HG03565 (cell line): Measurements from ENCODE around the gene FTSJ3.
"Not testable (repeated sequence)": the region's sequence is repeated elsewhere in the genome, so short reads cannot be mapped to it uniquely, and the experiment has no call there.

Source experiments
- ATAC-seq: cut with Tn5 transposase; IDR thresholded peaks from one replicate; pipeline ENCODE4 v1.9.1; 2021; ENCODE audit warnings: mild to moderate bottlenecking, moderate library complexity; ENCODE audit not compliant: unreplicated experiment

FTSJ3 gene

DNA sequence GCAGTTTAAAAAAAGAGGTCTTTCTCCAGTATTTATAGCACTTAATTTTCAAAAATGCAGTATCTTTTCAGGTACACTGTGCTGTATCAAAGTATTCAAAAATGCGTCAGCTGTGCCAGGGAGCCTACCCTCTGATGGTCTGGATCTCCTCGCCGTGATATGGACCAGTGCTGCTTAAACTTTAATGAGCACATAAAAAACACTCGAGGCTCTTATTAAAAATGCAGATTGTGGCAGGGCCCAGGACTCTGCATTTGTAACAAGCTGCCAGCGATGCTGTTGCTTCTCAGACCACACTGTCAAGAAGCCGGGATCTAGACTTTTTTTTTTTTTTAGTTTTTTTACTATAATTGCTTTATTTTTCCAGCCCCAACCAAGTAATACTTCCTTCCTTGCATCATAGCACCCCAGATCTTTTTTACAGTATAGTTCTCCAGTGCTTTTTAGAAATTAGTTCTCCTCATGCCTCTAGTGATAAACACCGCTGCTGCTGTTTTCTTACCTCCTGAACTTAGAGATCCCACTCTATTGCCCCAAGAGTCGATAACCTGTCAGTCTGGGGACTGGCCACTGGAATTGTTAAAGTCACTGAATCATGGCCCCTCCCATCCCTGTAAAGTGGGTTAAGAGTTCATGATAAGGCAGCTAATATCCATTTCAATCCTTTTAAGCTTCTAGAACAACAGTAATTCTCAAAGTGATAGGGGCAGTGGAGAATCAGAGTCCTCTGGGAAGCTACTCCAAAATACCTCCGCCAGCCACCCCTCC is 16.6 kb upstream of the FTSJ3 start:
- ATAC-seq = no peak

DNA sequence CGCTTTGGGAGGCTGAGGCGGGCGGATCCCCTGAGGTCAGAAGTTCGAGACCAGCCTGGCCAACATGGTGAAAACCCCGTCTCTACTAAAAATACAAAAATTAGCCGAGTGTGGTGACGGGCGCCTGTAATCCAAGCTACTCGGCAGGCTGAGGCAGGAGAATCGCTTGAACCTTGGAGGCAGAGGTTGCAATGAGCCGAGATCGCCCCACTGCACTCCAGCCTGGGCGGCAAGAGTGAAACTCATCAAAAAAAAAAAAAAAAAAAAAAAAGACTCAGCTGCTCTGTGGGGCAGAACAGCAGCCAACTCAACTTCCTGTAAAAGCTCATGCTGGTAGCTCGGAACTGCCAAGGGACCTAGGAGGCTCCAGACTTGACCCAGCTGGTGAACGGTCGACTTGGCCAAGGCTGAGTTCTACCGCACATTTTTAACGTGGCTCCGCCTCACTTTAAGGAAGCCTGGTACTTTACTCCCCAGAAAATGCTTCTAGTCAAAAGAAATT is 16.0 kb upstream of the FTSJ3 start:
- not testable (repeated sequence) for ATAC-seq

DNA sequence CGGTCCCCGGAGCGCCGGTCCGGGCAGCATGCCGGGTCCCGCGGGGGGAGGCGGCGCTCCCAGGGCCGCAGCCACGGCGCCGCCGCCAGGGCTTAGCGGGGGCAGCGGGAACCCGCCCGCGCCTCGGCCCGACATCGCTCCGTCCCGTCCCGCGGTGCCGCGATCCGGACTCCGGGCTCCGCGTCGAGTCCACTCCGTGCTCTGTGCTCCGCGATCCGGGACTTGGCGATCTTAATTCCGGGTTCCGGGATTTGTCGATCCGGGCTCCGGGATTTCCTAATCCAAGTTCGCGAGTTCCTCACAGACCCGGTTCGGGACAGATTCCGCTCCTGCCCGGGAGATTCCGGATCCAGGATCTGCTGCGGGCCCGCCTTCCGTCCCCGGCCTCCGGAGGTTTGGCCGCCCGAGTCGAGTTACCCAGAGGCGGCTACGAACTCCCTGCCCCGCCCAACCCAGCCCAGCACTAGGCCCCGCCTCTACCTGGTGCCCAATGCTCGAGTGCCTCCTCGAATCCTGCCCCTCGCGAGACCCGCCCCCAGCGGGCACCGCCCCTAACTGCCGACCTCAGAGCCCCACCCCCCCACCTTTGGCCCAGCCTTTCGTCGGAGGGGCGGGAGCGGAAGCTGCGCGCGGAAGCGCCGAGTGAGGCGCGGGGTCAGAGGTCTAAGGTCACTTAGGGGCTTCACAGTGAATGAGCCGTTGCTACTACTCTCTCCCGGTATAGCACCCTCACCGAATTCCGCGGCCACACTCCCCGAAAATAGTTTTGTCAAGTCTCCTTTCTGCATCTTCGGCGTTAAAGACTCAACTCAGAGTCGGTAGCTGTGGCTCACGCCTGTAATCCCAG is 15.3 kb upstream of the FTSJ3 start, which contains the start of gene SMARCD2:
TSS of gene SMARCD2 (minus strand) at position 146 of the 847 bp plus-strand sequence. CDS start at position 135, 11 bp downstream.
- peak; percentile 68 for ATAC-seq

DNA sequence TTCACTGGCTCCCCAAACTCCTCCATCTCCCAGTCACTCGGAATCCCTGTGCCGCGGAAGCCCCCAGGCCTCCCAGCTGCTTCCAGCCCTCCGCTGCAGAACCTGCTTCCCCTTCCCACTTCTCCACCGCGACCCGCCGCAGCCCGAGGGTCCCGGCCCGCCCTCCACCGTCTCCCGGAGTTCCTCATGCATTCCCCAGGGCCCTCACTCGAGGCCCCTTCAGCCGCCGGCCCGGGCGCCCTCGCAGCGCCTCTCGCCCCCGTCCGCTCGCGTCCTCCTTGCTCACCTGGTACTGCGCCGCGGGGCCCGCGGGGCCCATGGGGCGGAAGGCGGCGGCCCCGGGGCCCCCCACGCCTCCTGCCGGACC is 14.7 kb upstream of the FTSJ3 start:
- peak; percentile 17 for ATAC-seq

DNA sequence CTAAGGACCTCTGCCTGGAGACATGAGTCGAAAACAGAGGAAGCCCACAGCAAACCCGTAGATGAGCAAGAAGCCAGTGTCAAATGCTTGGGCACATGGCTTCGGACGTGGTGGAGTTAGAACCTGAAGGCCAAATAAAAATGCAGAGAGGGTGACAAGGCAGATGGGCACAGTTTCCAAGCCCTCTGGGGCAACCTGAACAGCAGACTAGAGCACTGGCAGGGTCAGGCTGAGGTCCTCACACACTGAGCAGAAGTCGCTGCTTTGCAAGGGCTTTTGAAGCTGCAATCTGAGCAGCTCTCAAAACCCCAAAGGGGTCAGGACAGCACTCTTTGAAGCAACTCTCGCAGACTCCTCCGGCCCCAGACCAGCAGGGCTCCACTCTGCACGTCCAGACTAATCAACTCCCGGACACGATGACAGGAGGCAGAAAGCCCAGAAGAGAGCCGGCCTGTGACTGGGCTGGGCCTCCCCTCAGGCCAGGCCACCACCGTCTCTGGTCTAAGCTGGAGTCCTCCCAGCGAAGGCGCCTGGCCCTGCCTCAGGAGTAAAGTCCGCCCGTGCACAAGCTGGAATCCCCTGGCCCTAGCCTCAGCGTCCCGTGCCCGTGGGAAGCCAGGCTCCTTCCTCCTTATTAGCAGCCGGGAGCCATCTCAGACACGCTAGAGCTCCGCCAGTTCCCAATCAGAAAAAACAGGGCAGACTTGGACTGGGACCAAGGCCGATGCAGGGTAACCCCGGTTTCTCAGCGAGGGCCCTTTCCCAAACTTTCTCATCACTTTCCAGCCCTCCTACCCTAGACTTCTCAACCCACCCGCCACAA is 14.1 kb upstream of the FTSJ3 start:
- no peak for ATAC-seq

DNA sequence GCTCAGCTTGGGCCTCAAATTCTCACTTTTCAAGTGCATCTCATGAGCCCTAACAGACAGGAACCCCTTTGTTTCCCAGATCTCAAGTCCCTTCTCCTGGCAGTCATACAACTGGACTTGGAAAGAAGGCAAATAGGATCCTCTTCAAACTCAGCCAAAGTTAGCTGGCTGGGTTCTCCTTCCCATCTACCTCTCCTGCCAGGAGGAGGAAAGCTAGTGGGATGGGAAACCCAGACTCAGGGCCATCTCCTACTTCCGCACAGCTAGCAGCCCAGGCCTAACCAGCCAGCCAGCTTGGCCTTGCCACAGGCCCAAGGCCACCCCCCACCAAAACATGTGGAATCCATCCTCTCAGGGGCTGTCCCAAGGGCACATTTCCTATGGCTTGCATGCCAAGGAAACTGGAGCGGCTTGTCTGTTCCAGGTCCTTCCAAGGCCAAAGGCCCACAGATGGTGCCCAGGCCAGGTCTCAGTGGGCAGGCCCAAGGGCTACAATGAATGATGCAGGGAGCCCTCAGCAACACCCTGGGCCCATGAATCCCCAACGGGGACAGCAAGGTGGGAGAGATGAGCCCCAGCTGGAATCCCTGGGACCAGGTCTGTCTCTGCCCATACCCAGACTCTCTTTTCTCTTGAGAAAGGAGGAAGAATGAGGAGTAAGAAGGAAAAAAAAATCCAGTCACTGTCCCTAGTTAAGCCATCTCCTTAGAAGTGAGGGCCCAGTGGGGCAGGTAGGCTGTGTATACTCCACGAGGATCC is 13.3 kb upstream of the FTSJ3 start:
- no peak for ATAC-seq

DNA sequence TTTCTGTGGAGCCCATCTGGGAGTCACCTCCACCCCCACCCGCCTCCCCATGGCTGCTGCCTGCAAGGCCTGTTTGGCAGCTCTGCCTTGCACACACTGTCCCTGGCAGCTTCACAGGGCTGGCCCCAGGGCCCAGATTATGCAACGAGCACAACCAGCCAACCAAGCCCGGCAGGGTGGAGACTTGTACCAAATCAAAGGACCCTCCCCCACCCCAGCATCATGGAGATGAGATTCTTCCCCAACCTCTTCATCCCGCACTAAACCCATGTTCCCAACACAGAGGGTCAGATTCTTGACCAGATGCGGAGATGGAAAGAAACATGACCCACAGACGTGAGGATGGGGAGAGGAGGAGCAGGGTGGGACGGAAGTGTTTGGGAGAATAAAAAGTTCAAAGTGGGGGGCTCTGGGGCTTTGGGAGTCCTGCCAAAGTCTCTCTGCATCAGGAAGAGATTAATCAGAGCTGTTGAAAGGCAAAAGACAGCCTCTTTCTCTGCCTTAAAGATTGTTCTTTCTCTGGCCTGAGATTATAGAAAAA is 11.2 kb upstream of the FTSJ3 start:
- no peak for ATAC-seq

DNA sequence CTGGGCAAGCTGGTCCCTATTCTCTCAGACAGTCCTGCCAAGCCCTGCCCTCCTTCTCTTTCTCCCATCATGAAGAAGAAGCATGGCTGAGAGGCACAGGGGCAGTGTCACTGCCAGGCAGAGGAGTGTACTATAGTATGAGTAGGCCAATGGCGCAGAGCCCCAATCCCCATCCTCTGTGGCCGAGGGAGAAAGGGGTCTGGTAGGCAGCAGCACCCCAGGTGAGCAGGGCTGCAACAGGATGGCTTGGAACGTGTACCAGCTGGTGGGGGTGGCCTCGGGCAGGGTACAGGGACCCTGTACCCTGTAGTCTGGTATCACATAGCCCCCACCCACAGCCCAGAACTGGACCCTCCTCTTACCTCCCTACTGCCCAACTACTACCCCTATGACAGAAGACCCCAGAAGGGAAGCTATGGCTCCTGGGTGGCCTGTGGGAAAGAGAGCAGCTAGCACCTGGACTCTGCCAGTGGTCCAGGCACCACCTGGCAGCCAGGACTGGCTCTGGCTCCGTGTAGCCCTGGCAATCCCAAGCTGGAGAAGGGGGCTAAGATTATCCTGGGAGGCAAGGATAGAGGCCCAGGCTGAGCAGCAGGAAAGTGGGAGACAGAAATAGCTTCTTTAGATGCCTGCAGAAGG is 10.6 kb upstream of the FTSJ3 start:
- ATAC-seq = no peak

DNA sequence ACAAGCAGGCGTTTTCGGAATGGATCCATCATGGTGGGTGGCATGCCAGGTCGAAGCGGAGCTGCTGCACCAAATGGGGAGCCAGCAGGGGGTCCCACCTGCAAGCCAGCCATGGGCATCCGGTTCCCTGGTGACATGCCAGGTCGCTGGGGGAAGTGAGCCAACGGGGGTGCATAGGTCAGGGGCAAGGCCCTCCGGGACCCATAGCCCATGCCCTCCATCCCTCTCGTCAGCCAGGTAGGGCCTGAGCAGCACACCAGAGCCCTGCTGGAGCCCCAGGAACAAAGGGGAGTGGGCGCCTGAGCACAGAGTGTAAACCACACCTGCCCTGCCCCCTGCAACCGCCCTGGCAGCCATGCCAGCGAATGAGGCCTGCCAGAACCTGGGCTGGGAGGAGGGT is 10.0 kb upstream of the FTSJ3 start:
- ATAC-seq = no peak

DNA sequence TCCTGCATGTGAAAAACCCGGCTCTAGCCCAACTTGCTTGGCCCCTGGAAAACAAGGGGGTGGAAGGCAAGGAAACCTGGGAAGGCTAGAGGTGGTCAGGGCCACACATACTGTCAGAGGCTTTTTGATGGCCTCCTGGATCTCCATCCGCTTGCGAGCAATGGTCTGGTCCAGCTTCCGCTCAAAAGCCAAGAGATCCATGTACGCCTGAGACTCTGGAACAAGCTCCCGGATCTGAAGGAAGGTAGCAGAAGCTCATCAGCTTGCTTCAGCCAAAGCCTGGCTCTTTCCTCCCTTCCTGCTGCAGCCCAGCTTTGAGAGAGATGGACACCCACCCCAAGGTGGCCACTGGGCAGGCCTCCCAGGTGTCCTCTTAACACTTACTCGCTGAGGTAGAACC is 9.3 kb upstream of the FTSJ3 start:
- ATAC-seq = no peak

DNA sequence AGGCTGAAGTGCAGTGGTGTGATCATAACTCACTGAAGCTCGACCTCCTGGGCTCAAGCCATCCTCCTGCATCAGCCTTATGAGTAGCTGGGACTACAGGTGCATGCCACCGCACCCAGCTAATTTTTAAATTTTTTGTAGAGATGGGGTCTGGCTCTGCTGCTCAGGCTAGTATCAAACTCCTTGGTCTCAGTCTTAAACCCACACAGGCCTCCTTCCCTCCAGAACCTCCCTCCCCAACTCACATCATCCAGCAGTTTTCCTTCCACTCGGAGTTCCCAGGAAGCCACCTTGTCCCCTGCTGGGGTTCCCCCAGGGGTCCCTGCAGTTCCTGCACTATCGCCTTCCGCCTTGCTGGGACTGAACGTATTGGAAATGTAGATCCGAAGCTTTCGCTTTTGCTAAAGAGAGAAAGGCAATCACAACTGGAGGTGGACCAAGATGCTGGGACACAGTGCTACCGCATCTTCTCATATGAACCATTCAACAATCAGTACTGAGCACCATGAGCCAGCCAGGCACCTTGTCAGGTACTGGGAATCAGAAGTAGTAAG is 7.8 kb upstream of the FTSJ3 start:
- no peak for ATAC-seq

DNA sequence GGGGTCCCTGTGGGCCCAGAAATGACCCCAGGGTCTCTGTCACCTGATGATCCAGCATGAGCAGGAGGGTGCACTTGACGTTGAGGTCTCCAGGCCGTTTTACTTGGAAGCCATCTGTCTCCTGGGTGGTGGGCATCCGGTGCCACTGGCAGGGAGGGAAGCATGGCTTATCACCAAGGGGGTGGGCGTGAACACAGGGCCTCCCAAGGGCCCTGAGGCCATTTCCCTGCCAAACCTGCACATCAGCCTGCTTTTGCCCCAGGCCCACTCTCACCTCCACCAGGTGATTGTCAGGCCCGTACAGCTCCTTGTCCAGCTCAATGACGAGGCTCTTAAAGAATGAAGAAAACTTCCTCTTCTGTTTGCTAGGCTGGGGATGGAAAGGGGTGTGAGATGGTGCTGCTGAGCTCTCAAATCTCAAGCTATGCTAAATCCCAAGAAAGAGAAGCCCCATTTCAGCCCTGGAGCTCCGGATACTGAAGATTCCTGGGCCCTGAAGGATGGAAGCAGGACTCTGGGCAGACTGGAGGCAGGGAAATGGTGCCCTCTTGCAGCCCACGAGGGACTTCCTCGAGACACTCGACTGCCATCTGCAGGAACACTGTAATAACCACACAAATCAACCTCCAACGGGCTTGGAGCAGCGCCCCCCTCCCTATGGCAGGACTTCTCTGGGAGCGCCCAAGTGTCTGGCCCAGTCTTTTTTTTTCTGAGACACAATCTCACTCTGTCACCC is 7.1 kb upstream of the FTSJ3 start:
- peak; percentile 53 for ATAC-seq

DNA sequence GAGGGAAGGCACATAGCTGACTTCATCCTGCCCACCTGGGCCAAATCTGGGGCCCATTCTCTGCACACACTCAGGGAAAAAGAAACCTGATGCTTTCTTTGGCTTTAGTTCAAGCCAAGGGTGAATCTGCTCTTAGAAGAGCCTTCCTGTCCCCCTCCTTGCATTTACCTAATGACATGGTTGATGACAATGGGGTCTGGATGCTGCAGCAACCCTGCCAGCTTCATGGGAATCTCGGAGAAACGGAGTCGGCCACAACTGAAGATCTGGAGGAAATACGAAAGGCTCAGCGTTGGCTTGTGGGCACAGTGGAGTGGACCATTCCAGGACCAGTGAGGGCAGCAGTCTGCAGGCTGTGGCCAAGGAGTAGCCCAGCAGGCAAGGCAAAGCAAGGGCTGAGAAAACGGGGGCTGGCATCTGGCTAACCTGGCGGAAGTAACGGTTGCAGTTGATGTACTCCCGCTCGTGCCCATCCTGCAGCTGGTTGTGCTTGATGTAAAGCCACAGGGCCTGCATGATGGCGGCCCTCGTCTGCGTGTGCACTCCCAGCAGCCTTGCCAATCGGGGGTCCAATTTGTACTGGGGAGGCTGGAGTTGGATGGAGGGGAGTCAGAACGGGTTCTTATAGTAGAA is 6.4 kb upstream of the FTSJ3 start:
- no peak for ATAC-seq

DNA sequence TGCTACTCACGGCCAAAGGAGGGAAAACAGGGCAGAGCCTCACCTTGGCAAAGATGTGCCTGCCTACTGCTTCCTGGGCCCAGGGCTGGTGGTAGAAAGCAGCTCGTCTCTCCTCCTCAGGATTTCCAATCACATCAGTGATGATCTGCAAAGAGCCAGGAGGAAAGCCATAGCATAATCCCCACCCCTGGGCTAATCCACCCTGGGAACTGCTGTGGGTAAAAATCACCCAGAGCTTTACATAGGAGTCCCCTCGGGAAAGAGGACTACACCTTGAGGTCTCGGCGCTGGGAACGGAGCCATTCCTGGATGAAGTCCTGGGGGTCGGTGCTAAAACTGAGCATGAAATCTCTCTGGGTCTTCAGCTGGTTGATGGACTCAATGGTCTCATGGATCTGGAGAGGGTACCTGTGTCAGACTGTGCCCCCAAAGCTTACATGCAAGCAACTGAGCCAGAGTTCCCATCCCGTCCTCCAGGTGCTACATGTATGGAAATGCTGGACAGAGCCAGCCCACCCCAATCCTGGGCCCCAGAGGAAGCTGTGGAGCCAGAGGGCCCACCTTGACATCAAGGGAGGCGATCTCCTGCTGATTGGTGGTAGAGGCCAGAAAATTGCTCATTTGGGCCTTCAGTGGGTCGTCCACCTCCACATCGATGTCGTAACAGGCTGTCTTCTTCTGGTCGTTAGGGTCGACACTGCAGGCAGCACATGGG is 5.7 kb upstream of the FTSJ3 start:
- no peak for ATAC-seq

DNA sequence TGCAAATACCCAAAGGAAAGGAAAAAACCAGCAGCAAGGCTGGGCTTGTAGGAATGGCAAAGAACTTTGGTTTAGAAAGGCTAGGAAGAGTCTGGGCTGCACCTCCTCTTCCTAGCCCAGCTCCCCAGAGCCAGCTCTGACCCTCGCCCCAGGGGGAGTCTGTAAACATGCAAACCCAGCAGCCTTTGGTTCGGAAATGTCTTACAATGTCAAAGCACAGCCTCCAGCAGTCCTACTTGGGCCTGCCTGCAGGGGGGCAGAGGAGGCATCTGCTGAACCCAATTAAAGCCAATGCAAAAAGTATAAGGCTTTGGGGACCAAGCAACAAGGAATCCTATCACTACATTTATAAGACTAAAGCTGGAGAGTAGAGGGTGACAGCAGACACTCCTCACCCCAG is 5.0 kb upstream of the FTSJ3 start:
- ATAC-seq = no peak

DNA sequence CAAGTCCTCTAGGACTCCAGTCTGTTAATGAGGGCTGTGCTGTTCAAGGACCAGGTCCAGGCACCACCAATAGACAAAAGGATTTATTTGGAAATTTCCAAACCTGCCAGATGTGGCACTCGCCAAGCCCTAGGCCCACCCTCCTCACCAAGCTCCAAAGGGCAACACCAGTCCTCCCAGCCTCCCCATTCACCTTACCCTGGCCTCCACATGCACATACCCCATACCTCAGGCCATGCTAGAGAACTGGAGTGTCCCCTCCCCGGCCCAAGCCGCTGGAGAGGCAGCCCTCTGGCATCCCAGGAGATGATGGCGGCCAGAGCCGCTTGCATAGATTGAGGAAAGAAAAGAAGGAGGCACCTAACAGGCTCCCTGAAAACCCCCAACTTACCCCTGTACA is 4.6 kb upstream of the FTSJ3 start:
- ATAC-seq = no peak

DNA sequence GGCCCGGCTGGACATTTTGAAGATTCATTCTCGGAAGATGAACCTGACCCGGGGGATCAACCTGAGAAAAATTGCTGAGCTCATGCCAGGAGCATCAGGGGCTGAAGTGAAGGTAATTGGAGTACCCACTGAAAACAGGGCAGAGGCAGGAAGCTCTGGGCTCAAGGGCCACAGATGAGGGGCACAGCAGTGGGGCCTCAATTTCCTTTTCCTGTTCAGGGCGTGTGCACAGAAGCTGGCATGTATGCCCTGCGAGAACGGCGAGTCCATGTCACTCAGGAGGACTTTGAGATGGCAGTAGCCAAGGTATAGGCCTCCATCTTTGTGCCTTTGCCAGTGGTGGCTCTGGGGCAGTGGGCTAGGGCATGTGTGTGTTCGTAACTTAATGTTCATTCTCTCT is 4.0 kb upstream of the FTSJ3 start:
- ATAC-seq = no peak
